ENCODE results near the gene C17orf50.

Gene C17orf50

GRCh38 chr17:35765086-35765710 lies 4.5 kb downstream of the C17orf50 start:
- TF ChIP-seq CTCF (IDR thresholded peaks at IDR 0.05; ENCODE audit: insufficient read depth, low read depth, low read length, missing control alignments), result no peak
- DNase-seq (ENCODE audit: low read depth), result no peak
- H3K4me3 ChIP-seq (ENCODE audit: low read depth, low read length), result no peak overlapping the region

- TF ChIP-seq CTCF (IDR thresholded peaks at IDR 0.05; ENCODE audit: insufficient read depth, low read depth, low read length, missing control alignments), result no peak
These were observed 5.2 kb downstream of the C17orf50 start for GRCh38 chr17:35765756-35766488.

GRCh38 chr17:35766489-35766877 lies 5.8 kb downstream of the C17orf50 start:
- no peak for TF ChIP-seq CTCF (IDR thresholded peaks at IDR 0.05; ENCODE audit: insufficient read depth, low read depth, low read length, missing control alignments)
- no peak for DNase-seq (ENCODE audit: low read depth)
- H3K4me3 ChIP-seq (ENCODE audit: low read depth, low read length), result no peak overlapping the region

More at GRCh38 chr17:35765756-35766488, 5.2 kb downstream of the C17orf50 start:
- no peak for DNase-seq (ENCODE audit: low read depth)
- H3K4me3 ChIP-seq (ENCODE audit: low read depth, low read length), result no peak overlapping the region

- TF ChIP-seq CTCF (IDR thresholded peaks at IDR 0.05; ENCODE audit: insufficient read depth, low read depth, low read length, missing control alignments), result peak; percentile 43
- DNase-seq (ENCODE audit: low read depth), result peak; percentile 32
- H3K4me3 ChIP-seq (ENCODE audit: low read depth, low read length), result no peak overlapping the region
These were observed 6.3 kb downstream of the C17orf50 start for GRCh38 chr17:35766903-35767510.

GRCh38 chr17:35768797-35769196 lies 8.1 kb downstream of the C17orf50 start:
- H3K4me3 ChIP-seq (ENCODE audit: low read depth, low read length), result no peak overlapping the region
- DNase-seq (ENCODE audit: low read depth), result no peak
- no peak for TF ChIP-seq CTCF (IDR thresholded peaks at IDR 0.05; ENCODE audit: insufficient read depth, low read depth, low read length, missing control alignments)

GRCh38 chr17:35769895-35770486 lies 9.3 kb downstream of the C17orf50 start:
- no peak overlapping the region for H3K4me3 ChIP-seq (ENCODE audit: low read depth, low read length)
- peak; percentile 10 for TF ChIP-seq CTCF (IDR thresholded peaks at IDR 0.05; ENCODE audit: insufficient read depth, low read depth, low read length, missing control alignments)
- no peak for DNase-seq (ENCODE audit: low read depth)

Measured in GM12865 (cell line).